A204.1 (cell line): ENCODE data around the gene PCDHA12.
"Not testable (repeated sequence)": the region's sequence is repeated elsewhere in the genome, so short reads cannot be mapped to it uniquely, and the experiment has no call there.

Experiments
- FAIRE-seq: peaks from 2 replicates; lab custom pipeline; 2012; peaks lifted over from hg19 to GRCh38; lab: Jason Lieb, UNC

The PCDHA12 gene, protein sequence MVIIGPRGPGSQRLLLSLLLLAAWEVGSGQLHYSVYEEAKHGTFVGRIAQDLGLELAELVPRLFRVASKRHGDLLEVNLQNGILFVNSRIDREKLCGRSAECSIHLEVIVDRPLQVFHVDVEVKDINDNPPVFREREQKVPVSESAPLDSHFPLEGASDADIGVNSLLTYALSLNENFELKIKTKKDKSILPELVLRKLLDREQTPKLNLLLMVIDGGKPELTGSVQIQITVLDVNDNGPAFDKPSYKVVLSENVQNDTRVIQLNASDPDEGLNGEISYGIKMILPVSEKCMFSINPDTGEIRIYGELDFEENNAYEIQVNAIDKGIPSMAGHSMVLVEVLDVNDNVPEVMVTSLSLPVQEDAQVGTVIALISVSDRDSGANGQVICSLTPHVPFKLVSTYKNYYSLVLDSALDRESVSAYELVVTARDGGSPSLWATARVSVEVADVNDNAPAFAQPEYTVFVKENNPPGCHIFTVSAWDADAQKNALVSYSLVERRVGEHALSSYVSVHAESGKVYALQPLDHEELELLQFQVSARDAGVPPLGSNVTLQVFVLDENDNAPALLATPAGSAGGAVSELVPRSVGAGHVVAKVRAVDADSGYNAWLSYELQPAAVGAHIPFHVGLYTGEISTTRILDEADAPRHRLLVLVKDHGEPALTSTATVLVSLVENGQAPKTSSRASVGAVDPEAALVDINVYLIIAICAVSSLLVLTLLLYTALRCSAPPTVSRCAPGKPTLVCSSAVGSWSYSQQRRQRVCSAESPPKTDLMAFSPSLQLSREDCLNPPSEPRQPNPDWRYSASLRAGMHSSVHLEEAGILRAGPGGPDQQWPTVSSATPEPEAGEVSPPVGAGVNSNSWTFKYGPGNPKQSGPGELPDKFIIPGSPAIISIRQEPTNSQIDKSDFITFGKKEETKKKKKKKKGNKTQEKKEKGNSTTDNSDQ

DNA sequence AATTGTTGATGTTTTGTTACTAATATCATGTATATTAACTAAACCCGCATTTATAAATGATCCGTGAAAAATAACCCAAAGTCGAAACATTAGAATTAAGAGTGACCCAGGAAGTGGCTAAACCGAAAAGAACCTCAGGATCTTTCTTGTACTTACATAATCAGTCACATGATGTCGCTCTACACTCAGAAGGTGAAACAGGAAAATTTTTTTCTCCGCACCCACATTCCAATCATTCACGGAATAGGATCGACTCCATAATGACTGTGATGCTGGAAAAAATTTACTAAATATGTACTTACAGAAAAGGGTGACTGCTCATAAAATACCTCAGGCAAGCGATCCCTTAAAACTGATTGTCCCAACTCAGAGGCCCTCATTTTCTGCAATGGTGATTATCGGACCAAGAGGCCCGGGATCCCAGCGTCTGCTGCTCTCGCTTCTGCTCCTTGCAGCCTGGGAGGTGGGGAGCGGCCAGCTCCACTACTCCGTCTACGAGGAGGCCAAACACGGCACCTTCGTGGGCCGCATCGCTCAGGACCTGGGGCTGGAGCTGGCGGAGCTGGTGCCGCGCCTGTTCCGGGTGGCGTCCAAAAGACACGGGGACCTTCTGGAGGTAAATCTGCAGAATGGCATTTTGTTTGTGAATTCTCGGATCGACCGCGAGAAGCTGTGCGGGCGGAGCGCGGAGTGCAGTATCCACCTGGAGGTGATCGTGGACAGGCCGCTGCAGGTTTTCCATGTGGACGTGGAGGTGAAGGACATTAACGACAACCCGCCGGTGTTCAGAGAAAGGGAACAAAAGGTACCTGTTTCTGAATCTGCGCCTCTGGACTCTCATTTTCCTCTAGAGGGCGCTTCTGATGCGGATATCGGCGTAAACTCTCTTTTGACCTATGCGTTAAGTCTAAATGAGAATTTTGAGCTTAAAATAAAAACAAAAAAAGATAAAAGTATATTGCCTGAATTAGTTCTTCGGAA is at the start of gene PCDHA12:
PCDHA12 (plus strand) TSS at position 224 of the 981 bp plus-strand sequence; CDS start at position 389, 165 bp downstream.
- peak; percentile 94 for FAIRE-seq

- peak; percentile 99 for FAIRE-seq
Observed at GRCh38 chr5:140827704-140828361, 47.3 kb upstream of the PCDHA12 start, which contains the start of gene PCDHA6. Gene PCDHA6 (plus strand): TSS chr5:140827960. CDS start chr5:140828092, 132 bp downstream.

DNA sequence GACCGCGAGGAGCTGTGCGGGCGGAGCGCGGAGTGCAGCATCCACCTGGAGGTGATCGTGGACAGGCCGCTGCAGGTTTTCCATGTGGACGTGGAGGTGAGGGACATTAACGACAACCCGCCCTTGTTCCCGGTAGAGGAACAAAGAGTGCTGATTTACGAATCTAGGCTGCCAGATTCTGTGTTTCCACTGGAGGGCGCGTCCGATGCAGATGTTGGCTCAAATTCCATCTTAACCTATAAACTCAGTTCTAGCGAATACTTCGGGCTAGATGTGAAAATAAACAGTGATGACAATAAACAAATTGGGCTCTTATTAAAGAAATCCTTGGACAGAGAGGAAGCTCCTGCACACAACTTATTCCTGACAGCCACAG is 46.8 kb upstream of the PCDHA12 start:
- peak; percentile 39 for FAIRE-seq

- not testable (repeated sequence) for FAIRE-seq
Observed at GRCh38 chr5:140829511-140830501, 45.3 kb upstream of the PCDHA12 start.

DNA sequence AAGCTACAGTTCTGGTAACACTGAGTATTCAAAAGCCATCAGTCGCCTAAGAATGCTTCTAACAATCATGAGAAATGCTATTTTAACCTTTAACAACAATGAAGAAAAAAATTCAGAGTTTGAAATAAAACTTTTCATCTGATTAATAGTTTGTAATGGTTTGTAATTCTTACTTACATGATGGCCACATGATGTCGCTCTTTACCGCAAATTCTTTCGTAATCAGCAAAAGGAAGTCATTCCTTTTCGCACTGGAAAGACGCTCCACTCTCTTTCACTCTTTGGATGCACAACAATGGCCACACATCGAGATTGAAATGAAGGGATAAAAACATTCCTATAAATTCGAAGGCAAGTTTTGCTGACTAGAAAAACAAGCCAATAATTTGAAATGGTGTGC is 41.1 kb upstream of the PCDHA12 start, which contains the start of gene PCDHA7:
PCDHA7 (plus strand) TSS at position 277 of the 400 bp plus-strand sequence; CDS start at position 392, 115 bp downstream.
- no peak for FAIRE-seq

DNA sequence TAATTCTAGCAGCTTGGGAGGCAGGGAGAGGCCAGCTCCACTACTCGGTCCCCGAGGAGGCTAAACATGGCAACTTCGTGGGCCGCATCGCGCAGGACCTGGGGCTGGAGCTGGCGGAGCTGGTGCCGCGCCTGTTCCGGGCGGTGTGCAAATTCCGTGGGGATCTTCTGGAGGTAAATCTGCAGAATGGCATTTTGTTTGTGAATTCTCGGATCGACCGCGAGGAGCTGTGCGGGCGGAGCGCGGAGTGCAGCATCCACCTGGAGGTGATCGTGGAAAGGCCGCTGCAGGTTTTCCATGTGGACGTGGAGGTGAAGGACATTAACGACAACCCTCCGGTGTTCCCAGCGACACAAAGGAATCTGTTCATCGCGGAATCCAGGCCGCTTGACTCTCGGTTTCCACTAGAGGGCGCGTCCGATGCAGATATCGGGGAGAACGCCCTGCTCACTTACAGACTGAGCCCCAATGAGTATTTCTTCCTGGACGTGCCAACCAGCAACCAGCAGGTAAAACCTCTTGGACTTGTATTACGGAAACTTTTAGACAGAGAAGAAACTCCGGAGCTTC is 40.6 kb upstream of the PCDHA12 start:
- FAIRE-seq, result not testable (repeated sequence)

DNA sequence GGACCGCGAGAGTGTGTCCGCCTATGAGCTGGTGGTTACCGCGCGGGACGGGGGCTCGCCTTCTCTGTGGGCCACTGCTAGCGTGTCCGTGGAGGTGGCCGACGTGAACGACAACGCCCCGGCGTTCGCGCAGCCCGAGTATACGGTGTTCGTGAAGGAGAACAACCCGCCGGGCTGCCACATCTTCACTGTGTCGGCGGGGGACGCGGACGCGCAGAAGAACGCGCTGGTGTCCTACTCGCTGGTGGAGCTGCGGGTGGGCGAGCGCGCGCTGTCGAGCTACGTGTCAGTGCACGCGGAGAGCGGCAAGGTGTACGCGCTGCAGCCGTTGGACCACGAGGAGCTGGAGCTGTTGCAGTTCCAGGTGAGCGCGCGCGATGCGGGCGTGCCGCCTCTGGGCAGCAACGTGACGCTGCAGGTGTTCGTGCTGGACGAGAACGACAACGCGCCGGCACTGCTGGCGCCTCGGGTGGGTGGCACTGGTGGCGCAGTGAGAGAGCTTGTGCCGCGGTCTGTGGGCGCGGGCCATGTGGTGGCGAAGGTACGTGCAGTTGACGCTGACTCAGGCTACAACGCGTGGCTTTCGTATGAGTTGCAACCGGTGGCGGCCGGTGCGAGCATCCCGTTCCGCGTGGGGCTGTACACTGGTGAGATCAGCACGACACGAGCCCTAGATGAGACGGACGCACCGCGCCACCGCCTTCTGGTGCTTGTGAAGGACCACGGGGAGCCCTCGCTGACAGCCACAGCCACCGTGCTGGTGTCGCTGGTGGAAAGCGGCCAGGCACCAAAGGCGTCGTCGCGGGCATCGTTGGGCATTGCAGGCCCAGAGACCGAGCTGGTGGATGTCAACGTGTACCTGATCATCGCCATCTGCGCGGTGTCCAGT is 39.2 kb upstream of the PCDHA12 start:
- FAIRE-seq, result no peak

DNA sequence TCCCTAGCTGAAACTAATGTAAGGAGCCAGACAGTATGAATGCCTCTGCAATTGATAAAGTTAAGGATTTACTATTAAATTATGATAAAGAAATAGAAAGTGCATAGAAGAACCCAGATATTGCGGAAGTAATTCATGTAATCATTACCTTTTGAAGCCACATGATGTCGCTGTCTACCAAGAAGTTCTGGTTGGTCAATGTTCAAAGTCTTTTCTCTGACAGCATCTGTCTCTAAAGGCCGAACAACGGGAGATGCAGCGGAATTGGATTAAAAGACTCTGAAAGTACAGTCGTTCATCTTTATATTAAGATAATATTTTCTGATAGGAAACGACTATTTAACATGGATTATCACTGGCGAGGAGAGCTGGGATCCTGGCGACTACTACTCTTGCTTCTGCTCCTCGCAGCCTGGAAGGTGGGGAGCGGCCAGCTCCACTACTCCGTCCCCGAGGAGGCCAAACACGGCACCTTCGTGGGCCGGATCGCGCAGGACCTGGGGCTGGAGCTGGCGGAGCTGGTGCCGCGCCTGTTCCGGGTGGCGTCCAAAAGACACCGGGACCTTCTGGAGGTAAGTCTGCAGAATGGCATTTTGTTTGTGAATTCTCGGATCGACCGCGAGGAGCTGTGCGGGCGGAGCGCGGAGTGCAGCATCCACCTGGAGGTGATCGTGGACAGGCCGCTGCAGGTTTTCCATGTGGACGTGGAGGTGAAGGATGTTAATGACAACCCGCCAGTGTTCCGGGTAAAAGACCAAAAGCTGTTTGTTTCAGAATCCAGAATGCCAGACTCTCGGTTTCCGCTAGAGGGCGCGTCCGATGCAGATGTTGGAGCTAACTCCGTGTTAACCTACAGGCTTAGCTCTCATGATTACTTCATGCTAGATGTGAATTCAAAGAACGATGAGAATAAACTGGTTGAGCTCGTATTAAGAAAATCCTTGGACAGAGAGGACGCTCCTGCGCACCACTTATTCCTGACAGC is 33.8 kb upstream of the PCDHA12 start, which contains the start of gene PCDHA8:
PCDHA8 (plus strand) TSS at position 210 of the 985 bp plus-strand sequence; CDS start at position 345, 135 bp downstream.
- no peak for FAIRE-seq

DNA sequence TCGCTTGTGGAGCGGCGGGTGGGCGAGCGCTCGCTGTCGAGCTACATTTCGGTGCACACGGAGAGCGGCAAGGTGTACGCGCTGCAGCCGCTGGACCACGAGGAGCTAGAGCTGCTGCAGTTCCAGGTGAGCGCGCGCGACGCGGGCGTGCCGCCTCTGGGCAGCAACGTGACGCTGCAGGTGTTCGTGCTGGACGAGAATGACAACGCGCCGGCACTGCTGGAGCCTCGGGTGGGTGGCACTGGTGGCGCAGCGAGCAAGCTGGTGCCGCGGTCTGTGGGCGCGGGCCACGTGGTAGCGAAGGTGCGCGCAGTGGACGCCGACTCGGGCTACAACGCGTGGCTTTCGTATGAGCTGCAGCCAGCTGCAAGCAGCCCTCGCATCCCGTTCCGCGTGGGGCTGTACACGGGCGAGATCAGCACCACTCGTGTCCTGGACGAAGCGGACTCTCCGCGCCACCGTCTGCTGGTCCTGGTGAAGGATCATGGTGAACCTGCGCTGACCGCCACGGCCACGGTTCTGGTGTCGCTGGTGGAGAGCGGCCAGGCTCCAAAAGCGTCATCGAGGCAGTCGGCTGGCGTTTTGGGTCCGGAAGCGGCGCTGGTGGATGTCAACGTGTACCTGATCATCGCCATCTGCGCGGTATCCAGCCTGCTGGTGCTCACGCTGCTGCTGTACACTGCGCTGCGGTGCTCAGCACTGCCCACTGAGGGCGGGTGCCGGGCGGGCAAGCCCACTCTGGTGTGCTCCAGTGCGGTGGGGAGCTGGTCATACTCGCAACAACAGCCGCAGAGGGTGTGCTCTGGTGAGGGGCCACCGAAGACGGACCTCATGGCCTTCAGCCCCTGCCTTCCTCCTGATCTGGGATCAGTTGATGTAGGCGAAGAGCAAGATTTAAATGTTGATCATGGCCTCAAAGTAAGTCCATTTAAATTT is 32.0 kb upstream of the PCDHA12 start:
- no peak for FAIRE-seq

DNA sequence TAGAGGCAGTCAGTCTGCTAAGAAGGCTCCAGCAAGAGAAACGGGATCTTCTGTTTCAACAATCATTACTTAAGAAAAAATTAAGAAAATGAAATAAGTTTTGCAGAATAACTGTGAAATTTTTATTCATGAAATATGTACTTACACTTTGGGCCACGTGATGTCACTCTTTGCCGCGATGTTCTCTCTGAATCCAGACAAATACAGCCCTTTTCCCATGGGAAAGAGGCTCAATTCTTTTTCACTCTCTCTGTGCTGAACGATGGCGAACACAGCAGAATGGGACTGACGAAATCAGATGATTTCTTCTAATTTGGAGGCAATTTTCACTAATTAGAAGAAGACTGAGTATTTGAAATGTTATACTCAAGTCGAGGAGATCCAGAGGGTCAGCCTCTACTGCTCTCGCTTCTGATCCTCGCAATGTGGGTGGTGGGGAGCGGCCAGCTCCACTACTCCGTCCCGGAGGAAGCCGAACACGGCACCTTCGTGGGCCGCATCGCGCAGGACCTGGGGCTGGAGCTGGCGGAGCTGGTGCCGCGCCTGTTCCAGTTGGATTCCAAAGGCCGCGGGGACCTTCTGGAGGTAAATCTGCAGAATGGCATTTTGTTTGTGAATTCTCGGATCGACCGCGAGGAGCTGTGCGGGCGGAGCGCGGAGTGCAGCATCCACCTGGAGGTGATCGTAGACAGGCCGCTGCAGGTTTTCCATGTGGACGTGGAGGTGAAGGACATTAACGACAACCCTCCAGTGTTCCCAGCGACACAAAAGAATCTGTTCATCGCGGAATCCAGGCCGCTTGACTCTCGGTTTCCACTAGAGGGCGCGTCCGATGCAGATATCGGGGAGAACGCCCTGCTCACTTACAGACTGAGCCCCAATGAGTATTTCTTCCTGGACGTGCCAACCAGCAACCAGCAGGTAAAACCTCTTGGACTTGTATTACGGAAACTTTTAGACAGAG is 26.7 kb upstream of the PCDHA12 start, which contains the start of gene PCDHA9:
PCDHA9 (plus strand) TSS at position 244 of the 964 bp plus-strand sequence; CDS start at position 358, 114 bp downstream.
- not testable (repeated sequence) for FAIRE-seq

- FAIRE-seq, result not testable (repeated sequence)
Observed at GRCh38 chr5:140849831-140850634, 25.1 kb upstream of the PCDHA12 start.

GRCh38 chr5:140855772-140856674 is 19.1 kb upstream of the PCDHA12 start, which contains the start of gene PCDHA10:
Gene PCDHA10 (plus strand): TSS chr5:140855897. CDS start chr5:140856049, 152 bp downstream.
- peak; percentile 98 for FAIRE-seq
